Measurements from ENCODE around the gene NEK6. TPM values are rescaled to one million over a fixed set of nuclear protein-coding genes. Genes with fewer than 3 reads are reported as not detected.

NEK6 gene
- total RNA-seq, 2 experiments from 2014 or later = 5.6 to 16.4 TPM

DNA sequence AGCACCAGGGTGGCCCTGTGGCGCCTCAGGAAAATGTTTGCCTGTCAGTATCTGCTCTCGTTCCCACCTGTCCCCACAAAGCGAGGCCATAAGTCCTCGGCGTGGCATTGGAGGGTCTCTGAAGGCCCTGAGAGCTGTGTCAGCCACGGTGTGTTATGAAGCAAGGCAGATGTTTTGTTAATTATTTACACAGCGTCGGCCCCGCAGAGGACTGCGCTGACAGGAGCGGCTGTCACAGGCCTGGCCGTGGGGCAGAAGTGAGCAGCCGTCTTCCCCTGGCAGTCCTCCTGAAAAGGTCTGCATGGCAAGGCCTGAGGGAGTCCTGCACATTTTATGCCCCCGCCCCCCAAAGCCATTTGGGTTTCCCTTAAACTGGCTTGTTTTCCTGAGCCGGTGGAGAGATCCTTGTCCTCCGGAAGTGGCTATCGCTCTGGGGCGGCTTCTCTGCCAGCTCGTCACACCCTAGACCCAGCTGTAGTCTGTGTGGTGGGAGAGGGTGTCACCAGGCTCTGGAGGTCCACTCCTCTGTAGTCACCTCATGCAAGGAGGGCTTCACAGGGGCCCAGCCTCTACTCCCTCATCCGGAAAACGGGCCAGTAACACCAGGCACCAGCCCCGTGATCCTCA lies 6.2 kb downstream of the NEK6 start:
- peaks cover 98% of the 10 kb centered on the region for H3K4me1 ChIP-seq (ENCODE audit: insufficient read depth, low read length, poor library complexity, severe bottlenecking)
- H2AFZ ChIP-seq (ENCODE audit: low read length) = no peak overlapping the region
- peak overlapping the region; percentile 76 for H3K27ac ChIP-seq (ENCODE audit: low read depth, low read length, poor library complexity, severe bottlenecking)
- H3K9me3 ChIP-seq (ENCODE audit: low read length) = no peaks in the 10 kb centered on the region
- CTCF ChIA-PET (ENCODE audit: unreplicated experiment) = no interaction called here
- H3K4me2 ChIP-seq (ENCODE audit: low read length) = peak overlapping the region; percentile 72
- H3K4me3 ChIP-seq (ENCODE audit: low read depth, low read length, poor library complexity, severe bottlenecking) = peak overlapping the region; percentile 42
- peaks cover 36% of the 10 kb centered on the region; the same call in 1 of the 2 replicates for H3K79me2 ChIP-seq (ENCODE audit: insufficient read depth, low read depth, low read length)
- intact Hi-C loops (cut with micrococcal nuclease; ENCODE audit: unreplicated experiment) = loop anchor here (1.0 to 2.0 kb wide), 3 partner anchors 23 to 62 kb away; no protein-coding TSS in a partner anchor
- H3K9me2 ChIP-seq (ENCODE audit: insufficient read depth, low read length) = no peaks in the 10 kb centered on the region
- no peak for DNase-seq (ENCODE audit: low spot score)
- TF ChIP-seq, protein P1, sequence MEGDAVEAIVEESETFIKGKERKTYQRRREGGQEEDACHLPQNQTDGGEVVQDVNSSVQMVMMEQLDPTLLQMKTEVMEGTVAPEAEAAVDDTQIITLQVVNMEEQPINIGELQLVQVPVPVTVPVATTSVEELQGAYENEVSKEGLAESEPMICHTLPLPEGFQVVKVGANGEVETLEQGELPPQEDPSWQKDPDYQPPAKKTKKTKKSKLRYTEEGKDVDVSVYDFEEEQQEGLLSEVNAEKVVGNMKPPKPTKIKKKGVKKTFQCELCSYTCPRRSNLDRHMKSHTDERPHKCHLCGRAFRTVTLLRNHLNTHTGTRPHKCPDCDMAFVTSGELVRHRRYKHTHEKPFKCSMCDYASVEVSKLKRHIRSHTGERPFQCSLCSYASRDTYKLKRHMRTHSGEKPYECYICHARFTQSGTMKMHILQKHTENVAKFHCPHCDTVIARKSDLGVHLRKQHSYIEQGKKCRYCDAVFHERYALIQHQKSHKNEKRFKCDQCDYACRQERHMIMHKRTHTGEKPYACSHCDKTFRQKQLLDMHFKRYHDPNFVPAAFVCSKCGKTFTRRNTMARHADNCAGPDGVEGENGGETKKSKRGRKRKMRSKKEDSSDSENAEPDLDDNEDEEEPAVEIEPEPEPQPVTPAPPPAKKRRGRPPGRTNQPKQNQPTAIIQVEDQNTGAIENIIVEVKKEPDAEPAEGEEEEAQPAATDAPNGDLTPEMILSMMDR (conservative IDR thresholded peaks at IDR 0.05; ENCODE audit: low read length) = no peak
- no peak for TF ChIP-seq EZH2phosphoT487 (IDR thresholded peaks at IDR 0.05; ENCODE audit: borderline replicate concordance, low read depth, low read length)
- H3K36me3 ChIP-seq (ENCODE audit: insufficient read depth, low read length) = no peaks in the 10 kb centered on the region
- POLR2A ChIA-PET = interaction anchor here (0.6 to 1.3 kb wide), 3 partner anchors 40 to 116 kb away, joined by 3 read pairs; no protein-coding TSS in a partner anchor
- no TSS peak for BruUV-seq (replicated peaks)
- H4K20me1 ChIP-seq (ENCODE audit: insufficient read depth, low read length) = peaks cover 7% of the 10 kb centered on the region; the same call in 1 of the 2 replicates

DNA sequence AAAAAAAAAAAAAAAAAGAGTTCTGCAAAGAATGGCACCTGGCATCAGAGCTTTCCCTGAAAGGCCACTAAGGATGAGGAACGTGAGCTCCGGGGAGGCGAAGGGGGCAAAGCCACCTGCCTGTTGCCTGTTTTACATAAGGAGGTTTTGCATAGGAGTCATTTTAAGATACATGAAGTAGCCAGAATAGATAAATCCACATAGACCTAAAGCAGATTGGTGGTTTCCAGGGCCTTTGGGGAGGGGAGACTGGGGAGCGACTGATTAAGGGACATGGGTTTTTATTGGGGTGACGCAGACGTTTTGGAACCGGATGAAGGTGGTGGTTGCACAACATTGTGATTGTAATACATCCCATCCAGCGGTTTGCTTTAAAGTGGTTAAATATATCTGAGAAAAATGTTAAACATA lies 7.1 kb downstream of the NEK6 start:
- POLR2A ChIA-PET = interaction anchor here (0.6 to 1.3 kb wide), 3 partner anchors 40 to 63 kb away, joined by 3 read pairs; no protein-coding TSS in a partner anchor
- peaks cover 92% of the 10 kb centered on the region for H3K4me1 ChIP-seq (ENCODE audit: insufficient read depth, low read length, poor library complexity, severe bottlenecking)
- H3K36me3 ChIP-seq (ENCODE audit: insufficient read depth, low read length) = no peaks in the 10 kb centered on the region
- peak; percentile 94 for DNase-seq (ENCODE audit: low spot score)
- H4K20me1 ChIP-seq (ENCODE audit: insufficient read depth, low read length) = no peaks in the 10 kb centered on the region; the same call in 1 of the 2 replicates
- H3K4me2 ChIP-seq (ENCODE audit: low read length) = peak overlapping the region; percentile 72
- intact Hi-C loops (cut with micrococcal nuclease; ENCODE audit: unreplicated experiment) = loop anchor here (1.0 to 2.0 kb wide), 3 partner anchors 22 to 63 kb away; no protein-coding TSS in a partner anchor
- peak overlapping the region; percentile 26 for H3K4me3 ChIP-seq (ENCODE audit: low read depth, low read length, poor library complexity, severe bottlenecking)
- peak overlapping the region; percentile 76 for H3K27ac ChIP-seq (ENCODE audit: low read depth, low read length, poor library complexity, severe bottlenecking)
- CTCF ChIA-PET (ENCODE audit: unreplicated experiment) = interaction anchor here (0.6 kb wide), 1 partner anchor 26 kb away, joined by 3 read pairs; no protein-coding TSS in a partner anchor
- H3K79me2 ChIP-seq (ENCODE audit: insufficient read depth, low read depth, low read length) = peaks cover 29% of the 10 kb centered on the region; the same call in 1 of the 2 replicates
- peak overlapping the region; percentile 4; the same call in 1 of the 2 replicates for H2AFZ ChIP-seq (ENCODE audit: low read length)
- H3K9me2 ChIP-seq (ENCODE audit: insufficient read depth, low read length) = no peaks in the 10 kb centered on the region
- H3K9me3 ChIP-seq (ENCODE audit: low read length) = no peaks in the 10 kb centered on the region
- TF ChIP-seq EZH2phosphoT487 (IDR thresholded peaks at IDR 0.05; ENCODE audit: borderline replicate concordance, low read depth, low read length) = no peak
- TF ChIP-seq, protein P1 (conservative IDR thresholded peaks at IDR 0.05; ENCODE audit: low read length) = no peak
- no TSS peak for BruUV-seq (replicated peaks)
